Thoracic aorta (tissue), 2 donors: ENCODE data around the gene GDE1. TPM values are rescaled to one million over a fixed set of nuclear protein-coding genes. Genes with fewer than 3 reads are reported as not detected.

Source experiments
- ATAC-seq: fragments of 150-250 bp; one replicate; pipeline ENCODE4 v1.8.0; 2017; ENCODE audit warnings: low read depth; ENCODE audit not compliant: insufficient number of reproducible peaks, low FRiP score
- DNase-seq: peaks from one replicate; pipeline ENCODE4 v3.0.0-alpha.2; 2020; ENCODE audit warnings: low spot score
- H3K27ac ChIP-seq, 2 donors: fragments of 200-600 bp; sonication (generic); 1 replicate in 1 of 2; 2 replicates in 1 of 2; pipeline ENCODE4 v1.5.1; 2016; ENCODE audit warnings: mild to moderate bottlenecking in 2 of 2, moderate library complexity in 2 of 2
- H3K27me3 ChIP-seq: fragments of 200-600 bp; sonication (generic); replicated peaks from 2 replicates; pipeline ENCODE4 v1.6.0; 2016; ENCODE audit warnings: mild to moderate bottlenecking; ENCODE audit not compliant: insufficient read depth
- H3K36me3 ChIP-seq: fragments of 200-600 bp; sonication (generic); one replicate; pipeline ENCODE4 v1.5.1; 2016
- H3K4me1 ChIP-seq, 2 donors: fragments of 200-600 bp; sonication (generic); 1 replicate in 1 of 2; 2 replicates in 1 of 2; pipeline versions ENCODE4 v1.5.1 to v1.6.0; 2016; ENCODE audit warnings: low read depth in 2 of 2, mild to moderate bottlenecking in 1 of 2; ENCODE audit not compliant: control insufficient read depth in 1 of 2
- H3K4me3 ChIP-seq: fragments of 200-600 bp; sonication (generic); 2 replicates; pipeline ENCODE4 v1.5.1; 2016; ENCODE audit warnings: mild to moderate bottlenecking
- H3K9me3 ChIP-seq: fragments of 200-600 bp; sonication (generic); 2 replicates; pipeline ENCODE4 v1.5.1; 2016
- total RNA-seq, 2 donors: library from RNA; depleted of rRNA; stranded (reverse); fragments of >200 nt; gene quantifications; one replicate each; pipeline versions ENCODE4 v1.1.0 to v1.2.3, GENCODE V29; 2016
- TF ChIP-seq, protein P1 (sequence below): fragments of 200-600 bp; sonication (generic); IDR thresholded peaks from one replicate; pipeline ENCODE4 v1.5.1; 2019; ENCODE audit warnings: antibody characterized with exemption

GDE1 gene
- total RNA-seq, 2 donors from 2014 or later, result 47.8 to 49.7 TPM

DNA sequence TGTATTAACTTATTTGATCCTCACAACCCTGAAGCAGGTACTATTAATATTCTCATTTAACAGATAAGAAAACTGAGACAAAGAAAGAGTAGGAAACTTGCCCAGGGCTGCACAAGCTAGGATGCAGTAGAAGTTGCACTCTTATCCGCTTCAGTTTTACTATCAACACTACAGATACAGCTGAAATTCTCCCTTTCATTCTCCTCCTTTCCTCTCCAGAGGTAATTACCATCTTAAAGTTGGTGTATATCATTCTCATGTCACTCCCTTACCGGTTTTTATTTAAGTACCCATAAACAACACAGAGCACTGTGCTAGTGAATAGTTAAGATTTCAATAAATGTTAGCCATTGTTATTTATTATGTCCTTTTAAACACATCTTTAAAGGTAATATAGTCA, 3.5 kb downstream of the GDE1 start:
- DNase-seq, result no peak
- peaks cover 15 to 45% of the 10 kb centered on the region in 2 donors for H3K4me1 ChIP-seq
- no peaks in the 10 kb centered on the region for H3K27me3 ChIP-seq
- H3K9me3 ChIP-seq, result no peaks in the 10 kb centered on the region
- no peak for ATAC-seq
- no peak overlapping the region for H3K4me3 ChIP-seq
- peaks cover 4% of the 10 kb centered on the region for H3K36me3 ChIP-seq
- H3K27ac ChIP-seq, result no peak overlapping the region
- TF ChIP-seq, protein P1, sequence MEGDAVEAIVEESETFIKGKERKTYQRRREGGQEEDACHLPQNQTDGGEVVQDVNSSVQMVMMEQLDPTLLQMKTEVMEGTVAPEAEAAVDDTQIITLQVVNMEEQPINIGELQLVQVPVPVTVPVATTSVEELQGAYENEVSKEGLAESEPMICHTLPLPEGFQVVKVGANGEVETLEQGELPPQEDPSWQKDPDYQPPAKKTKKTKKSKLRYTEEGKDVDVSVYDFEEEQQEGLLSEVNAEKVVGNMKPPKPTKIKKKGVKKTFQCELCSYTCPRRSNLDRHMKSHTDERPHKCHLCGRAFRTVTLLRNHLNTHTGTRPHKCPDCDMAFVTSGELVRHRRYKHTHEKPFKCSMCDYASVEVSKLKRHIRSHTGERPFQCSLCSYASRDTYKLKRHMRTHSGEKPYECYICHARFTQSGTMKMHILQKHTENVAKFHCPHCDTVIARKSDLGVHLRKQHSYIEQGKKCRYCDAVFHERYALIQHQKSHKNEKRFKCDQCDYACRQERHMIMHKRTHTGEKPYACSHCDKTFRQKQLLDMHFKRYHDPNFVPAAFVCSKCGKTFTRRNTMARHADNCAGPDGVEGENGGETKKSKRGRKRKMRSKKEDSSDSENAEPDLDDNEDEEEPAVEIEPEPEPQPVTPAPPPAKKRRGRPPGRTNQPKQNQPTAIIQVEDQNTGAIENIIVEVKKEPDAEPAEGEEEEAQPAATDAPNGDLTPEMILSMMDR, result no peak

DNA sequence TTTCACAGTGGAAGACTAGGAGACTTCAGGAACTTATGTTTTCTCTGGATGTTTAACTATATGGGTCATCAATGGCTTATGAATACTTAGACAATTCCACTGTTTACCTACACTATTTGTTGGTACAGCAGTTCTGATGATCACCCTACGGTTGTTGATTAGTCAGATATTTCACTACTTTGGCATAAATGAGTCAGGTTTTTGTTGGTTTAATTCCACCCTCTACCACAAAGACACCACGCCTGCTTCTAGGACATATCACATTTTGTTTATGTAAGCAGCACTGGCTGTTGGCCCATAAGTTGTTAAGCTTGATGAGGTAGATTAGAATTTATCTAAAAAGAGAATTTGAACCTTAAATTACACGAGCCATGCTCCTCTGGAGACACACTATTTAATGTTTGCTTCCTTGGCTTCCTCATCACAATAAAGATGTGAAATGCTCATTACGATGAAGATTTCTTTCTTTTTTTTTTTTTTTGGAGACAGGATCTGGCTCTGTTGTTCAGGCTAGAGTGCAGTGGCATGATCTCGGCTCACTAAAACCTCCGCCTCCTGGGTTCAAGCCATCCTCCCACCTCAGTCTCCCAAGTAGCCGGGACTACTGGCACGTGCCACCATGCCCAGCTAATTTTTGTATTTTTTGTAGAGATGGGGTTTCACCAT, 4.3 kb downstream of the GDE1 start:
- no peak for ATAC-seq
- Histone ChIP-seq H3K27me3 (no peaks in the 10 kb centered on the region), H3K36me3 (peaks cover 4% of the 10 kb centered on the region), H3K27ac (no peak overlapping the region), H3K4me3 (no peak overlapping the region), H3K4me1 (peaks cover 12 to 38% of the 10 kb centered on the region in 2 donors), H3K9me3 (no peaks in the 10 kb centered on the region)
- no peak for DNase-seq
- TF ChIP-seq, protein P1, result no peak

DNA sequence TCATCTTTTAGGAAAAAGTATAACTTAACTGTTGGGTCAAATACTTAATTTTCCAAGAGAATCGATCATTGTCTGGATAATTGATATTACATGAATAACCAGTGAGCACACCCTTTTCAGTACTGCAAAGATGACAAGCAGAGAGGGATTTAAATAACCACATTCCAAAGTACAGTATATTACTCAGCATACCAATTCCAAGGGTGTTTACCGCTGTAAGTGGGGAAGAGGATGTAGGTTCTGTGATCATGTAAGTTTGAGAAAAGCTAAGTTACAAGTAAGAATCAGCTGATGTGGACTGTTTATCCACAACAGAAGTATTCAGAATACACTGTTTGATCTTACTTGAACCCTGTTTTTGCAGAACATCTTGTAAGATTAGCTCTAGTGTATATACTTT, 6.1 kb downstream of the GDE1 start:
- ATAC-seq, result no peak
- H3K27ac ChIP-seq, result no peak overlapping the region
- TF ChIP-seq, protein P1, result no peak
- peaks cover 7% of the 10 kb centered on the region for H3K36me3 ChIP-seq
- H3K9me3 ChIP-seq, result no peaks in the 10 kb centered on the region
- H3K4me3 ChIP-seq, result no peak overlapping the region
- DNase-seq, result no peak
- no peaks in the 10 kb centered on the region for H3K27me3 ChIP-seq
- peaks cover 12 to 28% of the 10 kb centered on the region in 2 donors for H3K4me1 ChIP-seq

DNA sequence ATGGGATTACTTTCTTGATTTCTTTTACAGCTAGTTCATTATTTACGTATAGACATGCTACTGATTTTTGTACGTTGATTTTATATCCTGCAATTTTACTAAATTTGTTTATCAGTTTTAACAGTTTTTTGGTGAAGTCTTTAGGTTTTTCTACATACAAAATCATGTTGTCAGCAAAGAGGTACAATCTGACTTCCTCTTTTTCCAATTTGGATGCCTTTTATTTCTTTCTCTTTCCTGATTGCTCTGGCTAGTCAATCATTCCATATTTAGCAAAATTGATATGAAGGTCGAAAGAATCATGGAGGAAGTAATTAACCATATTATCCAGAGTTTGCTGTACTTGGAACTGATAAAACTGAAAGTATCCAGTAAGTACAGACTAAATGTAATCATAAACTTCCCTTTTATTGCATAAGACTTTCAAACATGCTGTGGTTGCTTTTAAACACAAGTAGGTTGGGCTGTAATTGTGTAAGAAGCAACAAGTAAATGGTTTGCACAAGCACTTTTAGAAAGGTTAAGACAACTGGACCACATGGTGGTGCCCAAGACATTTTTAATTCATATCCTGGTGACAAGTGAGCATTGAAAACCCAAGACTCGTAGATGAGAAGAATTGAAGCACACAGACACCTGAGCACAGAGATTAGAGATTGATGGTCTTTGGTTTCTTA, 8.4 kb downstream of the GDE1 start:
- TF ChIP-seq, protein P1, result no peak
- Histone ChIP-seq H3K36me3 (peaks cover 8% of the 10 kb centered on the region), H3K27me3 (no peaks in the 10 kb centered on the region), H3K4me1 (peaks cover 0 to 15% of the 10 kb centered on the region in 2 donors), H3K27ac (no peak overlapping the region), H3K9me3 (no peaks in the 10 kb centered on the region), H3K4me3 (peak overlapping the region; percentile 26)
- DNase-seq (no peak), ATAC-seq (no peak)

DNA sequence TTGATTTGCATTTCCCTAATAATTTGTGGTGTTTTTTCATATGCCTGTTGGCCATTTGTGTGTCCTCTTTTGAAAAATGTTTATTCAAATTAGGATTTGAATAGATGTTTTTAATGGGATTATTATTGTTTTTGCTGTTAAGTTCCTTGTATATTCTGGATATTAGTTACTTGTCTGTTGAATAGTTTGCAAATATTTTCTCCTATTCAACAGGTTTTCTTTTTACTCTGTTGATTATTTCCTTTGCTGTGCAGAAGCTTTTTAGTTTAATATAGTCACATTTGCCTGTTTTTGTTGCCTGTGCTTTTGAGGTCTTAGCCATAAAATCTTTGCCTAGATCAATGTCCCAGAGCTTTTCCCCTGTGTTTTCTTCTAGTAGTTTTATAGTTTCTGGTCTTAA, 9.6 kb downstream of the GDE1 start:
- no peak overlapping the region for H3K27ac ChIP-seq
- no peak overlapping the region for H3K4me3 ChIP-seq
- ATAC-seq (no peak), DNase-seq (no peak)
- TF ChIP-seq, protein P1, result no peak
- no peaks in the 10 kb centered on the region for H3K27me3 ChIP-seq
- H3K36me3 ChIP-seq, result peaks cover 8% of the 10 kb centered on the region
- peaks cover 0 to 7% of the 10 kb centered on the region in 2 donors for H3K4me1 ChIP-seq
- no peaks in the 10 kb centered on the region for H3K9me3 ChIP-seq
